ENCODE data around the gene MUC20.

- TF ChIP-seq, protein P1, sequence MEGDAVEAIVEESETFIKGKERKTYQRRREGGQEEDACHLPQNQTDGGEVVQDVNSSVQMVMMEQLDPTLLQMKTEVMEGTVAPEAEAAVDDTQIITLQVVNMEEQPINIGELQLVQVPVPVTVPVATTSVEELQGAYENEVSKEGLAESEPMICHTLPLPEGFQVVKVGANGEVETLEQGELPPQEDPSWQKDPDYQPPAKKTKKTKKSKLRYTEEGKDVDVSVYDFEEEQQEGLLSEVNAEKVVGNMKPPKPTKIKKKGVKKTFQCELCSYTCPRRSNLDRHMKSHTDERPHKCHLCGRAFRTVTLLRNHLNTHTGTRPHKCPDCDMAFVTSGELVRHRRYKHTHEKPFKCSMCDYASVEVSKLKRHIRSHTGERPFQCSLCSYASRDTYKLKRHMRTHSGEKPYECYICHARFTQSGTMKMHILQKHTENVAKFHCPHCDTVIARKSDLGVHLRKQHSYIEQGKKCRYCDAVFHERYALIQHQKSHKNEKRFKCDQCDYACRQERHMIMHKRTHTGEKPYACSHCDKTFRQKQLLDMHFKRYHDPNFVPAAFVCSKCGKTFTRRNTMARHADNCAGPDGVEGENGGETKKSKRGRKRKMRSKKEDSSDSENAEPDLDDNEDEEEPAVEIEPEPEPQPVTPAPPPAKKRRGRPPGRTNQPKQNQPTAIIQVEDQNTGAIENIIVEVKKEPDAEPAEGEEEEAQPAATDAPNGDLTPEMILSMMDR (conservative IDR thresholded peaks at IDR 0.05), result peak; percentile 85
- no peak for TF ChIP-seq EZH2 (IDR thresholded peaks at IDR 0.05; ENCODE audit: low read depth)
Observed at GRCh38 chr3:195774917-195775316, 54.1 kb downstream of the MUC20 start.
